B cell (primary cell): ENCODE measurements around the gene TMEM87B. TPM values are rescaled to one million over a fixed set of nuclear protein-coding genes. Genes with fewer than 3 reads are reported as not detected.

Source experiments
- ATAC-seq: fragments of 200-7000 bp; cut with Tn5 transposase; one replicate; pipeline ENCODE4 v1.10.0; 2021; ENCODE audit warnings: low read depth, mild to moderate bottlenecking, moderate number of reproducible peaks, moderate library complexity
- CTCF ChIA-PET: fragments of 350-600 bp; sonication (Branson Sonifier 250); formaldehyde crosslinking; loops from one replicate; lab custom pipeline; 2021; ENCODE audit warnings: antibody characterized with exemption, inconsistent platforms; lab: Charles Lee
- POLR2A ChIA-PET: fragments of 350-600 bp; sonication (Branson Sonifier 250); formaldehyde crosslinking; loops from one replicate; lab custom pipeline; 2021; ENCODE audit warnings: antibody characterized with exemption; lab: Charles Lee
- DNase-seq: peaks from one replicate; pipeline ENCODE4 v3.0.0; 2013
- H2AFZ ChIP-seq: 2 replicates; pipeline ENCODE4 v1.6.1; 2012; ENCODE audit warnings: mild to moderate bottlenecking, low read depth, low read length; ENCODE audit not compliant: insufficient read depth, poor library complexity, severe bottlenecking
- H3K27ac ChIP-seq, 2 donors: 1 replicate in 1 of 2; 2 replicates in 1 of 2; pipeline ENCODE4 v1.5.1; 2012 to 2013; ENCODE audit warnings: low read length in 2 of 2, mild to moderate bottlenecking in 2 of 2, moderate library complexity in 1 of 2
- H3K27me3 ChIP-seq, 4 experiments: fragments of 200-600 bp in 1 of 4; sonication (generic) in 1 of 4; replicated peaks in 1 of 4; 1 replicate in 2 of 4; 2 replicates in 2 of 4; pipeline versions ENCODE4 v1.6.1 to v1.7.0; 2013 to 2016; ENCODE audit warnings: low read length in 3 of 4, mild to moderate bottlenecking in 2 of 4, mixed read lengths in 1 of 4, moderate library complexity in 1 of 4; ENCODE audit not compliant: insufficient read depth in 4 of 4, control insufficient read depth in 3 of 4; ENCODE audit errors: control extremely low read depth in 1 of 4
- H3K36me3 ChIP-seq, 2 experiments: replicated peaks in 1 of 2; 1 replicate in 1 of 2; 2 replicates in 1 of 2; pipeline versions ENCODE4 v1.6.1 to v1.7.1; 2013; ENCODE audit warnings: low read length in 1 of 2; ENCODE audit not compliant: insufficient read depth in 2 of 2, control insufficient read depth in 1 of 2; ENCODE audit errors: control extremely low read depth in 1 of 2, extremely low read depth in 1 of 2
- H3K4me1 ChIP-seq, 2 donors: fragments of 200-600 bp in 1 of 2; sonication (generic) in 1 of 2; 1 replicate in 1 of 2; 2 replicates in 1 of 2; pipeline versions ENCODE4 v1.5.1 to v1.6.1; 2013 to 2017; ENCODE audit warnings: low read length in 2 of 2; ENCODE audit not compliant: control insufficient read depth in 2 of 2, insufficient read depth in 2 of 2
- H3K4me2 ChIP-seq: replicated peaks from 2 replicates; pipeline ENCODE3; 2012; ENCODE audit warnings: mild to moderate bottlenecking, low read depth, low read length; ENCODE audit not compliant: poor library complexity, severe bottlenecking
- H3K4me3 ChIP-seq, 5 experiments: fragments of 200-600 bp in 1 of 5; sonication (generic) in 1 of 5; 1 replicate in 3 of 5; 2 replicates in 2 of 5; pipeline versions ENCODE4 v1.5.1 to v1.7.0; 2011 to 2016; ENCODE audit warnings: low read length in 4 of 5, mild to moderate bottlenecking in 4 of 5, low read depth in 2 of 5, control low read depth in 1 of 5, moderate library complexity in 1 of 5; ENCODE audit not compliant: insufficient read depth in 1 of 5; ENCODE audit errors: control extremely low read depth in 1 of 5, extremely low read depth in 1 of 5
- H3K79me2 ChIP-seq: fragments of 200-600 bp; sonication (generic); one replicate; pipeline ENCODE4 v1.6.0; 2016; ENCODE audit warnings: low read length; ENCODE audit not compliant: control insufficient read depth, insufficient read depth
- H3K9ac ChIP-seq: fragments of 200-600 bp; sonication (generic); 2 replicates; pipeline ENCODE4 v1.6.1; 2017; ENCODE audit warnings: mild to moderate bottlenecking, low read length, moderate library complexity
- H3K9me3 ChIP-seq, 3 donors: one replicate each; pipeline versions ENCODE4 v1.6.1 to v1.7.1; 2013; ENCODE audit warnings: low read length in 2 of 3; ENCODE audit not compliant: control insufficient read depth in 2 of 3, insufficient read depth in 1 of 3; ENCODE audit errors: control extremely low read depth in 1 of 3
- H4K20me1 ChIP-seq: 2 replicates; pipeline ENCODE4 v1.6.0; 2012; ENCODE audit warnings: mild to moderate bottlenecking, low read length; ENCODE audit not compliant: insufficient read depth, control insufficient read depth, poor library complexity, severe bottlenecking
- H3K27ac Mint-ChIP-seq: one replicate; pipeline ENCODE4 v1.8.0; 2021; ENCODE audit warnings: mixed read lengths
- H3K27me3 Mint-ChIP-seq: one replicate; pipeline ENCODE4 v1.8.0; 2021; ENCODE audit warnings: mixed read lengths
- H3K4me1 Mint-ChIP-seq: one replicate; pipeline ENCODE4 v1.8.0; 2021; ENCODE audit warnings: mixed read lengths
- H3K4me3 Mint-ChIP-seq: one replicate; pipeline ENCODE4 v1.8.0; 2021; ENCODE audit warnings: mixed read lengths
- H3K9me3 Mint-ChIP-seq: one replicate; pipeline ENCODE4 v1.8.0; 2022; ENCODE audit warnings: mixed read lengths; ENCODE audit not compliant: insufficient read depth
- EZH2 ChIP-seq: IDR thresholded peaks from 2 replicates; pipeline ENCODE4 v1.6.1; 2012; ENCODE audit warnings: borderline replicate concordance, low read depth, mild to moderate bottlenecking, moderate library complexity, low read length; ENCODE audit not compliant: insufficient read depth, poor library complexity, severe bottlenecking
- WGBS: methylation state at CpG from one replicate; pipeline ENCODE4 v1.1.5; 2013; ENCODE audit warnings: missing lambda C conversion rate; ENCODE audit not compliant: insufficient coverage; 5-methylcytosine and 5-hydroxymethylcytosine counted together
- intact Hi-C: fragments of 100-400 bp; cut with micrococcal nuclease; formaldehyde crosslinking; loops from one replicate; pipeline ENCODE4 v1.10.0; 2022
- polyA plus RNA-seq: library from polyadenylated mRNA; depleted of rRNA; stranded (reverse); fragments of >200 nt; gene quantifications from 2 replicates; pipeline ENCODE4 v1.2.3, GENCODE V29; 2012
- total RNA-seq, 2 donors: library from RNA; stranded (reverse); fragments of 120-200 nt in 1 of 2; gene quantifications; 1 replicate in 1 of 2; 2 replicates in 1 of 2; pipeline versions ENCODE4 v1.2.3 to v1.2.4, GENCODE V29; 2013 to 2022
- TF ChIP-seq, protein P1 (sequence below): fragments of 200-600 bp; IDR thresholded peaks from one replicate; pipeline ENCODE4 v1.8.0; 2022; ENCODE audit warnings: antibody characterized with exemption, mild to moderate bottlenecking

Gene TMEM87B
- total and polyA plus RNA-seq, 2 donors (not counting 1 experiment from before 2014, with no cell fraction given) = 9.4 to 21.0 TPM

DNA sequence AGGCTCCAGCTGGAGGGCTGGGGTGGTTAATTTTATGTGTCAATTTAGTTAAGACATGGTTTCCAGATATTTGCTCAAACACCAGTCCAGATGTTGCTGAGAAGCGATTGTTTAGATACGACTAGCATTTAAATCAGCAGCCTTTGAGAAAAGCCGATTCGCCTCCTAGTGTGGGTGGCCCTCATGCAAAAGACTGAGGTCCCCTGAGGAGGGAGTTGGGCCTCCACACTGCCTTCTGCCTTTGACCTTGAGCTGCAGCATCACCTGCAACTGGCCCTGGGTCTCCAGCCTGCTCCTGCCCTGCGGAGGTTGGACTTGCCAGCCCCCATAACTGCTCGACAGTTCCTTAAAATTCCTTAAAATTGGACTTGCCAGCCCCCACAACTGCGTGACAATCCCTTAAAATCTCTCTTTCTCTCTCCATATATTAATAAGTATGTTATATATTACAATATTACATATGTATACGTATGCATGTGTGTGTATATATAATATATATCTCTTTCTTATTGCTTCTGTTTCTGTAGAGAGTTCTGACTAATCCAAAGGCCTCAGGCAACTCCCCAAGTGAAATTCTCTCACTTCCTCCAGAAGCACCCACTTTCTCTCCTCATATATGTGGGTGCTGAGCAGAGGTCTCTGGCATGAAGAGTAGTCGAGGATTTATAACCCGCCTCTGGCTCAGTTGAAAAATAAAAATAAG is 97.6 kb downstream of the TMEM87B start:
- Histone ChIP-seq H3K36me3 (no peaks in the 10 kb centered on the region), H3K4me1 (peaks cover 20 to 26% of the 10 kb centered on the region in 2 donors), H3K4me3 (no peak overlapping the region), H2AFZ (no peak overlapping the region), H3K4me2 (no peak overlapping the region), H4K20me1 (no peaks in the 10 kb centered on the region), H3K27ac (no peak overlapping the region), H3K27me3 (no peaks in the 10 kb centered on the region), H3K79me2 (no peaks in the 10 kb centered on the region), H3K9ac (no peak overlapping the region), H3K9me3 (peaks cover 0 to 5% (median 0%) of the 10 kb centered on the region in 3 donors)
- 89% methylated on average over 5 of the region's 10 CpGs for WGBS
- TF ChIP-seq, protein P1, sequence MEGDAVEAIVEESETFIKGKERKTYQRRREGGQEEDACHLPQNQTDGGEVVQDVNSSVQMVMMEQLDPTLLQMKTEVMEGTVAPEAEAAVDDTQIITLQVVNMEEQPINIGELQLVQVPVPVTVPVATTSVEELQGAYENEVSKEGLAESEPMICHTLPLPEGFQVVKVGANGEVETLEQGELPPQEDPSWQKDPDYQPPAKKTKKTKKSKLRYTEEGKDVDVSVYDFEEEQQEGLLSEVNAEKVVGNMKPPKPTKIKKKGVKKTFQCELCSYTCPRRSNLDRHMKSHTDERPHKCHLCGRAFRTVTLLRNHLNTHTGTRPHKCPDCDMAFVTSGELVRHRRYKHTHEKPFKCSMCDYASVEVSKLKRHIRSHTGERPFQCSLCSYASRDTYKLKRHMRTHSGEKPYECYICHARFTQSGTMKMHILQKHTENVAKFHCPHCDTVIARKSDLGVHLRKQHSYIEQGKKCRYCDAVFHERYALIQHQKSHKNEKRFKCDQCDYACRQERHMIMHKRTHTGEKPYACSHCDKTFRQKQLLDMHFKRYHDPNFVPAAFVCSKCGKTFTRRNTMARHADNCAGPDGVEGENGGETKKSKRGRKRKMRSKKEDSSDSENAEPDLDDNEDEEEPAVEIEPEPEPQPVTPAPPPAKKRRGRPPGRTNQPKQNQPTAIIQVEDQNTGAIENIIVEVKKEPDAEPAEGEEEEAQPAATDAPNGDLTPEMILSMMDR = no peak
- TF ChIP-seq EZH2 = no peak
- intact Hi-C loops = no loop called here
- Mint-ChIP-seq H3K9me3 (no peaks in the 10 kb centered on the region), H3K27ac (no peak overlapping the region), H3K4me3 (no peak overlapping the region), H3K4me1 (peaks cover 28% of the 10 kb centered on the region), H3K27me3 (no peaks in the 10 kb centered on the region)
- DNase-seq = no peak
- ChIA-PET POLR2A (no interaction called here), CTCF (no interaction called here)
- no peak for ATAC-seq

DNA sequence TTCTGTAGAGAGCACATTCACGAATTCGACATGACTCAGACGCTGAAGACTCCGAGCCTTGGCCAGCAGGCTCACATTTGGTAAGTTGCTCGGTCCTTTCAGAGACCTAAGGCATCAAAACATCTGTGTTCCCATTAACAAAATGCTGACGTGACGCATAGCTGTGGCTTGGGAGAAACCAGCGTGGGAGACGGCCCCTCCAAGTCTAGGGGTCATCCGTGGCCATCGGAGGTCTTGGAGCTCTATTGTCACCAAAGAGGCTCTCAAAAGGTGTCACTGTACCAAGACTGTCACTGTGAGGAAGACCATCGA is 98.1 kb downstream of the TMEM87B start:
- Histone ChIP-seq H3K27me3 (no peaks in the 10 kb centered on the region), H3K36me3 (no peaks in the 10 kb centered on the region), H3K27ac (no peak overlapping the region), H3K4me1 (peaks cover 20 to 26% of the 10 kb centered on the region in 2 donors), H3K9ac (no peak overlapping the region), H3K9me3 (peaks cover 0 to 5% (median 0%) of the 10 kb centered on the region in 3 donors), H4K20me1 (no peaks in the 10 kb centered on the region), H2AFZ (no peak overlapping the region), H3K4me2 (no peak overlapping the region), H3K4me3 (no peak overlapping the region), H3K79me2 (no peaks in the 10 kb centered on the region)
- intact Hi-C loops = no loop called here
- no peak overlapping the region for H3K4me3 Mint-ChIP-seq
- POLR2A ChIA-PET = no interaction called here
- 98% methylated on average over 12 of the region's 12 CpGs for WGBS
- no peaks in the 10 kb centered on the region for H3K27me3 Mint-ChIP-seq
- no peak overlapping the region for H3K27ac Mint-ChIP-seq
- CTCF ChIA-PET = interaction anchor here (0.6 kb wide), 1 partner anchor 9 kb away, joined by 3 read pairs; no protein-coding TSS in a partner anchor
- ATAC-seq = no peak
- no peak for DNase-seq
- TF ChIP-seq, protein P1 = no peak
- no peak for TF ChIP-seq EZH2
- peaks cover 28% of the 10 kb centered on the region for H3K4me1 Mint-ChIP-seq
- no peaks in the 10 kb centered on the region for H3K9me3 Mint-ChIP-seq
